SJSA1 (cell line): Measurements from ENCODE around the gene MAP3K6. TPM values are rescaled to one million over a fixed set of nuclear protein-coding genes. Genes with fewer than 3 reads are reported as not detected.
A peak's percentile ranks its signal among the peaks of the same experiment; 100 is the strongest.

ENCODE experiments used
- DNase-seq, 2 experiments: peaks; one replicate each; pipeline ENCODE4 v3.0.0-alpha.2; 2015 to 2020; ENCODE audit warnings: low spot score in 2 of 2, low read depth in 1 of 2
- H3K27ac ChIP-seq: fragments of 250-450 bp; sonication (Bioruptor Pico); 2 replicates; pipeline ENCODE4 v1.5.1; 2020; ENCODE audit warnings: mild to moderate bottlenecking, moderate library complexity
- H3K27me3 ChIP-seq: fragments of 250-450 bp; sonication (Bioruptor Pico); replicated peaks from 2 replicates; pipeline ENCODE4 v1.5.1; 2020; ENCODE audit warnings: mild to moderate bottlenecking, moderate library complexity
- H3K36me3 ChIP-seq: fragments of 250-450 bp; sonication (Bioruptor Pico); 2 replicates; pipeline ENCODE4 v1.5.1; 2020; ENCODE audit warnings: mild to moderate bottlenecking
- H3K4me1 ChIP-seq: fragments of 250-450 bp; sonication (Bioruptor Pico); replicated peaks from 2 replicates; pipeline ENCODE4 v1.6.1; 2021; ENCODE audit warnings: mild to moderate bottlenecking
- H3K4me3 ChIP-seq: fragments of 250-450 bp; sonication (Bioruptor Pico); 2 replicates; pipeline ENCODE4 v1.5.1; 2020; ENCODE audit warnings: mild to moderate bottlenecking
- H3K9me3 ChIP-seq: fragments of 250-450 bp; sonication (Bioruptor Pico); replicated peaks from 2 replicates; pipeline ENCODE4 v1.5.1; 2020; ENCODE audit warnings: mild to moderate bottlenecking
- total RNA-seq: library from RNA; depleted of rRNA; stranded (reverse); fragments of >200 nt; shearing (Covaris generic); gene quantifications from 2 replicates; pipeline ENCODE4 v1.2.3, GENCODE V29; 2014

The MAP3K6 gene
- total RNA-seq, 1 experiment from 2014 or later: 16.6 TPM

DNA sequence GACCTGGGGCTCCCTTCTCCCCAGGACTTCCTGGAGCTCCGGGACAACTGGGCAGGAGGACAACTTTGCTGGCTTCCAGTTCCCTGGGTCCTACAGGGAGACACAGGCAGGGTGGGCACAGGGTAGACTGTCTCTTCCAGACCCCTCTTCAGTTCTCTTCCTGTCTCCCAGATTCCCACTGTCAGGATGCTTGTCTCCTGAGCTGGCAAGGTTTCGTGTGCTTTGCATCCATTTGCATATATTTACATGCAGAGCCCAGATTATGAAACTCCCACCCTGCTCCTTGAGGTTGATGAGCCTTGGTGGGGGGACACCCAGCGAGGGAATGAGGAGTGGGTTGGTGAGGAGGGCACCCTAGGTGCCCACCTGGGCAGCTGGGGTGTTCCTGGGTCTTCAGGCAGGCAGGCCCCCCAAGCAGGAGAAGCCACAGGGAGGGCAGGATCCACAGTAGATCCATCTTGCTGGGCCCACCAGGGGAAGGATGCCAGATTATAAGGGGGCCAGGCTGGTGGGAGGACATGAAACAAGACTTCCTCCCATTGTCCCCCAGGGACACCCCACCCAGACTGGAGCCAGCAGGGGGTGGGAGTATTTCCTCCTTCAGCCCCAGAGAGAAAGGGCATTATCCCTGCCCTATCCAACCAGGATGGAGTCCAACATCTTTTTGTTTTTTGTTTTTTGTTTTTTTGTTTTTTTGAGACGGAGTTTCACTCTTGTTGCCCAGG lies 7.8 kb upstream of the MAP3K6 start, which contains the start of gene FCN3:
TSS of gene FCN3 (minus strand) at position 463 of the 725 bp plus-strand sequence. CDS start at position 457, 6 bp downstream.
- Histone ChIP-seq H3K36me3 (no peaks in the 10 kb centered on the region), H3K27ac (no peak within 1 kb of the TSS), H3K4me1 (no peaks in the 10 kb centered on the region), H3K27me3 (no peaks in the 10 kb centered on the region), H3K9me3 (no peaks in the 10 kb centered on the region), H3K4me3 (no peak within 1 kb of the TSS)
- DNase-seq: no peak

DNA sequence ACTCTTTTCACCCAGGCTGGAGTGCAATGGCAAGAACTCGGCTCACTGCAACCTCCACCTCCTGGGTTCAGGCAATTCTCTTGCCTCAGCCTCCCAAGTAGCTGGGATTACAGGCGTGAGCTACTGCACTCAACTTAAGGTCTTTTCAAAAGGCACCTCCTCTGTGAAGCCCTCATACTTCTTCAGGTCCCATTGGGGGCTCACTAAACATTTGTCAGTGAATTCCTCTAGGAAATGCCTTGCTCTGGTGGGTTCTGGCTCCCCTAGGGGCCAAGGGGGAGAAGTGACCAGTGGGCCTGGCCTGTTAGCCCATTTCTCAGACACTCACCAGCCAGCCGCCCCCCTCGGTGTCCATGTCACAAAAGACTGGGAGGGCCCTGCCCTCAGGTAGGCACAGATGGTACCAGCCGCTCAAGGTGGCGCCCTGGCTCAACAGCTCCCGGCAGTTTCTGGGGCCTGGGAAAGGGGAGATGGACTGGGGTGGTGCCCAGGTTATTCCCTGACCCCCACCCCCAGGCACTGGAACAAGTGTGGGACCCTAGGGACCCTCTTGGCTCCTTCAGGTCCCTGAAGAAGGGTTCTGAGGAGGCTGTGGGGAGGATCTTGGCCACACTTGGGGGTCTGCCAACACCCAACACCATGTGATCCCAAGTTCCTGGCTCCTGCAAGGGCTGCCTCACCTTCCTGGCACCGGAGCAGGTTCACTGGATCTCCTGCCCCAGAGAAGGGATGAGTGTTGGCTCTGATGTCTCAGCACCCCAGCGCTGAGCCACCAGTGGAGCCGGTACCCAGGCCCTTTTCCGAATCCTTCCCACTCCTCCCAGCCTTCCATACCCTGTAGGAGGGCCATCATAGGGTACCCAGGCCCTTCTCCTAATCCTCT lies 6.3 kb upstream of the MAP3K6 start:
- H3K4me1 ChIP-seq: no peaks in the 10 kb centered on the region
- H3K4me3 ChIP-seq: no peak overlapping the region
- no peaks in the 10 kb centered on the region for H3K36me3 ChIP-seq
- H3K27me3 ChIP-seq: no peaks in the 10 kb centered on the region
- DNase-seq: no peak
- H3K27ac ChIP-seq: no peak overlapping the region
- H3K9me3 ChIP-seq: no peaks in the 10 kb centered on the region

DNA sequence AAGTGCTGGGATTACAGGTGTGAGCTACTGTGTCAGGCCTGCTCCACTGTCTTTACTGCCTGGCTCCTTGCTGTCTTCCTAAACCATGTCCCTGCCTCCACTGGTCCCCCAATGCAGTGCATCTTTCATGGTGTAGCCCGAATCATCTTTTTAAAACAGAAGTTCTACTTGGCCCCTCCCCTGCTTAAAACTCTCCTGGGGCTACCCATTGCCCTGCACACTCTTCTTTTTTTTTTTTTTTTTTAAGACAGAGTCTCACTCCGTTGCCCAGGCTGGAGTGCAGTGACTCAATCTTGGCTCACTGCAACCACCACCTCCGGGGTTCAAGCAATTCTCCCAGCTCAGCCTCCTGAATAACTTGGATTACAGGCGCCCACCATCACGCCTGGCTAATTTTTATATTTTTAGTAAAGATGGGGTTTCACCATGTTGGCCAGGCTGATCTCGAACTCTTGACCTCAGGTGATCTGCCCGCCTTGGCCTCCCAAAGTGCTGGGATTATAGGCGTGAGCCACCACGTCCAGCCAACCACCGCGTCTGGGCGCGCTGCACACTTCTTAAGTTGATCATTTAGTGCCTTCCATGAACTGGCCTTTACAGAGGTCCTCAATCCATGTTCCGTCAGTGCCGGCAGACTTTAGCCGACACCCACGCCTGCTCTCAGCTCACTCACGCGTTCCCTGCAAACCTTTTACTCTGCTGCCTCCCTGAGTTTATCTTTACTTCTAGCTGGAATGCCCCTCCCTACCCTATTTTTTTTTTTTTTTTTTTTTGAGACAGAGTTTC lies 5.5 kb upstream of the MAP3K6 start:
- Histone ChIP-seq H3K27me3 (no peaks in the 10 kb centered on the region), H3K27ac (no peak overlapping the region), H3K4me1 (peaks cover 3% of the 10 kb centered on the region), H3K4me3 (no peak overlapping the region), H3K9me3 (no peaks in the 10 kb centered on the region), H3K36me3 (no peaks in the 10 kb centered on the region)
- DNase-seq: no peak

DNA sequence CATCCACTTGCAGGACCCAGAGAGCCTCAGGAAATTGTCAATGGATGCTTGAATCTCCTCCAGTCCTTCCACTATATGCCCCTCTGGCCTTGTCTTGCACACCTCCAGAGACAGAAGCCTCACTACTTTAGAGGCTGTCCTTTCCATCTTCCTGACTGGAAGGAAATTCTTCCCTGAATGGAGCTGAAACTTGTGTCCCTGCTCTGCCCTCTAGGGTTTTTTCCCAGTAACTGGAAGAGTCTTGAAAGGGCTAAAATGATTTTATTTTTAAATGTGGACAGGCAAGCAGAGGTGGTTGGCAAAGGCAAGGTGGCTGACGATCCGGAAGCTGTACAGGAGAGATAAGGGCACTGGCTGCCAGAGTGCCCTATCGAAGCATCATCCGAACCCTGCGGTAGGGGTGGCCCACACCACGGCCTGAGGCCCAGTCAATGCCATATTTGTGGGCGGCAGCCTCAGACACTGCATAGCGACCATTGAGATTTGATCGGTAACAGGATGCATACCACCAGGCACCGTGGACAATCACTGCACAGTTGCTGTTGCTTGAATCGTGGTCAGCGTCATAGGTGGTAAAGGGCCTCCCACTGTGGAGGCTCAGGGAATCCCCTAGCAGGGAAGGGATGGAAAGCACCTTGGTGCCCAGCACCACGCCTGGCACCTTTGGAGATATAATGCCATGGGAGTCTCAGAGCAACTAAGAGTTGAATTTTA lies 2.3 kb upstream of the MAP3K6 start:
- H3K4me3 ChIP-seq: no peak overlapping the region
- DNase-seq: no peak

DNA sequence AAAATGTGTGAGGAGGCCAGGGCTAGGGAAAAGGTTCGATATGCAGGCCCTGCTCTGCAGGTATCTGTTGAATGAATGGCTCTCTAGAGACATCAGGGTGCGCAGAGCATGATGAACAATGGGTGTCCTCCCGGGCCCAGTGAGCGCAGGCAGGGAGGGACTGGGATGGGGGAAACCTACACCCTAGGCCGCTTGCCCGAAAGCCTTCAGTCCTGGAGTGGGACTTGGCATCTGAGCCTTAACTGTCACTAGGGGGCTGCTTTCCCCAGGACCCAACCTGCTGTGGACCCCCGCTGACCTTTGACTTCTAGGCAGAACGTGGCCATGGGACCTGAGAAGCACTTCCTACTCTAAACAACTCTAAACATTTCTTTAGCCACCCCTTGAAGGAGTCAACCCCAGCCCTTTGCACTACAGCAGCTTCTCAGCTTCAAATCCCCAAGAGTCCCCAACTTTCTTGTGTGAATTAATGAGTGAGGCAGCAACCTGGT lies 444 bp upstream of the MAP3K6 start:
- Histone ChIP-seq H3K4me1 (peaks cover 17% of the 10 kb centered on the region), H3K27ac (peak overlapping the region; percentile 82; the same call in 1 of the 2 replicates), H3K27me3 (no peaks in the 10 kb centered on the region), H3K9me3 (no peaks in the 10 kb centered on the region), H3K4me3 (peak overlapping the region; percentile 70), H3K36me3 (peaks cover 23% of the 10 kb centered on the region)
- no peak for DNase-seq

More for the DNA sequence above, 2.3 kb upstream of the MAP3K6 start:
- H3K36me3 ChIP-seq: peaks cover 8% of the 10 kb centered on the region
- no peak overlapping the region for H3K27ac ChIP-seq
- H3K27me3 ChIP-seq: no peaks in the 10 kb centered on the region
- peaks cover 17% of the 10 kb centered on the region for H3K4me1 ChIP-seq
- no peaks in the 10 kb centered on the region for H3K9me3 ChIP-seq

DNA sequence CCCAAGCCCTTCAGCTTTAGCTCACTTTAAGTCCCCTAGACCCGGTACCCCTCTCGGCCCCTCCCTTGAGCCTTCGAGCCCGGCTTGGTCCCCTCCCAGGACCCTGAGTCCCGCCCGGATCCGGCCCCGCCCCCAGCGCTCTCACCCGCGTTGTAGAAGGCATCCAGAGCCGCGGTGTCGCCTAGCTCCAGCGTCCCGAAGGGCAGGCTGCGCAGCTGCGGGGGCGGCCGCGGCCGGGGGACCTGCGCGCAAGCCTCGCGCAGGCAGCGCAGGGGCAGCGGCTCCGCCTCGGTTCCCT lies 699 bp downstream of the MAP3K6 start:
- peaks cover 17% of the 10 kb centered on the region for H3K4me1 ChIP-seq
- peak overlapping the region; percentile 70 for H3K4me3 ChIP-seq
- H3K27me3 ChIP-seq: no peaks in the 10 kb centered on the region
- H3K27ac ChIP-seq: peak overlapping the region; percentile 59
- peaks cover 32% of the 10 kb centered on the region for H3K36me3 ChIP-seq
- DNase-seq: peak; percentile 89 to 91
- H3K9me3 ChIP-seq: no peaks in the 10 kb centered on the region

DNA sequence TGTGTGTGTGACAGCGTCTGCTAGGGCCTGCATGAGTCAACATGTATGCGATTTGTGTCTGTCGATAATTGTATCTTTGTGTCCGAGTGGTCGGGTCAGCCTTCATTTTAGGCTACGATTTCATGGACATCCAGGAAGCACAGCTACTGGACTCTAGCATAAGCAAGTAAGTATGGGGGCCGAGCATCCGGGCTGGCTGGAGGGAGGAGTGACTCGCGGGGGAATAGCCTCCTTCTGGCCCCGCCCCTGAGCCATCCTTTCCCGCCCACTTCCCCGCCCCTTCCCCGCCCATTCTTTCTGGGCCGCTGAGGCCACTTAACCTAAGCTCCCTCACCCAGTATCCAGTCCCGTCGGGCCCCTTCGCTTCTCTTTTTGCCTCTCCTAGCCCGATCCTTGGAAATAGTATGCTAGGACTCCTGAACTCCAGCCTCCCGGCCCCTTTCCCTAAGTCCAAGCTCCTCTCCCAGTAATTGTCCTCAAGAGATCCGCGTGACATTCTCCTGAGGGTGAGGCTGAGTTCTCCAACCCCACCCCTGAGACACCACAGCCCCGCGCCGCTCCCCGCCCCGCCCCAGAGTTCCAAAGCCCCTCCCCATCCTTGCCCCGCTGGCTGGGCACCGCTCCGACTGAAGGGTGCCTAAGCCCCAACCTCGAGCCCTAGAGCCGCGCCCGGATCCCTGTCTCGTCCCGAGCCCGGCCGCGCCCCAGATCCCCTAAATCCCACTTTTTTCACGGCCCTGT lies 1.2 kb downstream of the MAP3K6 start:
- Histone ChIP-seq H3K27me3 (no peaks in the 10 kb centered on the region), H3K9me3 (no peaks in the 10 kb centered on the region), H3K36me3 (peaks cover 38% of the 10 kb centered on the region)

DNA sequence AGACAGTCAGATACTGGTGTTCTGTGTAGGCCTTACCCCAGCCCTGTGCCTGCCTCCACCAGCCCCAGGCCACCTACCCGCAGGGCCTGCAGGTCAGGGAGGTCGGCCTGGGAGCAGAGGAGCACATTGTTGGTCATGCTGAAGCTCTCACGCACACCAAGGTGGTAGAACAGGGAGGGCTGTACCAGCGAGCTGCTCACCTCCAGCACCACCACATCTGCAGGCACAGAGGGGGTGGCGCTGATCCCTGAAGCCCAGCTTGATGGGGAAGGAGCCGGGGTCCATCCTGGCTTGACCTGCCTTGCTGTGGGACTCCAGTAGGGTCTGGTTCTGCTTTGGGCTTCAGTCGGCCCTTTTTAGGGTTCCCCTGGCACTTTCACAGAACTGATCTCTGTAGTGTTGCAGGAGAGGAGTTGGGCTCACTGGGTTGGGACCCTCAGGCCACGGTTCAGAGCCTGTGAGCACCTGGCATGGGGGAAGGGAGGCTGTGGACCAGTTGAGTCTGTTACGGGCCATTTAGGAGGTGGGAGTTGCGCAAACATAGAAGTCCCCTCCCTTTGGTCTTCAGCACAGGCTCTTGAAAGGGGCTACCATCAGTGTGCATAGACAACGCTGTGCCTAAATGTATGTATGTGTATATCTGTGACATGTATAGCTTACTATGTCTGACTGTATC lies 1.9 kb downstream of the MAP3K6 start:
- peaks cover 17% of the 10 kb centered on the region for H3K4me1 ChIP-seq
- no peak for DNase-seq
- no peaks in the 10 kb centered on the region for H3K27me3 ChIP-seq
- peak overlapping the region; percentile 70 for H3K4me3 ChIP-seq
- H3K27ac ChIP-seq: no peak overlapping the region; the same call in 1 of the 2 replicates
- H3K9me3 ChIP-seq: no peaks in the 10 kb centered on the region
- H3K36me3 ChIP-seq: peaks cover 40% of the 10 kb centered on the region

More for the DNA sequence above, 1.2 kb downstream of the MAP3K6 start:
- H3K4me1 ChIP-seq: peaks cover 17% of the 10 kb centered on the region
- peak; percentile 91 to 95 for DNase-seq
- peak overlapping the region; percentile 70 for H3K4me3 ChIP-seq
- peak overlapping the region; percentile 59 for H3K27ac ChIP-seq

DNA sequence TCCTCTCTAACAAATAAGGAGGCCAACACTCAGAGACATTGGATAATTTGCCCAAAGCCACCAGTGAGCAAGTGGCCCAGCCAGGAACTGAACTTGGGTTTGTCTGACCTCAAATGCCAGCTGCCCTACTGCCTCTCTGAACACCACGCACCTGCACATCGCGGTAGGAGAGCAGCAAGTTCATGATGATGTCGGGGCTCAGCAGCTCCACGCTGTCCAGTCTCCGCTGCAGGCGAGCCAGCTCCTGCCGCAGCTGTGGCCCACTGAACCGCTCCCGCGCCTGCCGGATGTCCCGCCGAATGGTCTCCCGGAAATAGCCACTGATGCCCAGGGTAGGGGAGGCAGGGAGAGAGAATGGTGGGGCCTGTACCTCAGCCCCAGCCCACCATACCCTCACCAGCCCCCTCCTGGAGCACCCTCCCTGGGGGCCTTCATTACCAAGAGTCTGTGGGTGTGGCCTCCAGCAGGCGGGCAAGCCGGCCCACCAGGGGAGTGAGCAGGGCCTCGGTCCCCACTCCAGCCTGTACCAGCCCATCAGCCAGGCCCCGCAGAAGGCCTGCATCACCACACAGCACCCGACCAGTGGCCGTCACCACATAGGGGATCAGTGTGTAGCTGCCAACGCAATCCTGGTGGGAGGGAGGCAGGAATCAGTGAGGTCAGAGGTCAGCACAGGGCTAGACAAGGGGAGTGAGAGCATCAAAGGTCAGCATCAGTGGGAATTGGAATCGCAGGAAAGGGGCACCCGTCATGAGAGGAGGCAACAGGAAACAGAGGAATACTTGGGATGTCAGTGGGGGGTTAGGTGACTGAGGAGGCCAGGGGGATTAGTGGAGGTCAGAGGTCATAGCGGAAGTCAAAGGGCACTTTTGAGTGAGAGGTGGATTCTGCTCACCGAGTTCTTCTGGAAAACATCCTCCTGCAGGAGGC lies 2.7 kb downstream of the MAP3K6 start:
- H3K4me3 ChIP-seq: no peak overlapping the region
- H3K27me3 ChIP-seq: no peaks in the 10 kb centered on the region
- peaks cover 42% of the 10 kb centered on the region for H3K36me3 ChIP-seq
- H3K9me3 ChIP-seq: no peaks in the 10 kb centered on the region
- H3K27ac ChIP-seq: no peak overlapping the region
- peaks cover 17% of the 10 kb centered on the region for H3K4me1 ChIP-seq
- no peak for DNase-seq

DNA sequence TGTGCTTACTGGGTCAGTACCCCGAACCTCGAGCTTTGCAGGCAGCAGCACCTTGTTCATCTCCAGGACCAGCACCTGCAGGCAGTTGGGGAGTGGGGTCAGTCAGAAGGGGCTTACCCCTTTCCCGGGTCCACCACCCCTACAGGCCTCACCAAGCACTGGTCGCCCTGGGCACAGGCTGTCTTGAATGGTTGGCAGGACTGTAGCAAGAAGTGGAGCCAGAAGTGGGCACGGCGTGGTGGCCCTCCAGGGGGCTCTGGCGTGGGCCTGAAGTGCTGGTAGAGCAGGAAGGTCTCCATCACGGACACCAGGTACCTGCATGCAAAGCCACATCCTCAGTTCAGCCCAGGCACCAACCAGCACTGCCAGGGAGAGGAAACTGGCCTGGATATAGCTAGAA lies 5.2 kb downstream of the MAP3K6 start:
- peaks cover 59% of the 10 kb centered on the region for H3K36me3 ChIP-seq
- peaks cover 9% of the 10 kb centered on the region for H3K4me1 ChIP-seq
- DNase-seq: no peak
- no peaks in the 10 kb centered on the region for H3K27me3 ChIP-seq
- no peak overlapping the region for H3K4me3 ChIP-seq
- no peak overlapping the region for H3K27ac ChIP-seq
- H3K9me3 ChIP-seq: no peaks in the 10 kb centered on the region

DNA sequence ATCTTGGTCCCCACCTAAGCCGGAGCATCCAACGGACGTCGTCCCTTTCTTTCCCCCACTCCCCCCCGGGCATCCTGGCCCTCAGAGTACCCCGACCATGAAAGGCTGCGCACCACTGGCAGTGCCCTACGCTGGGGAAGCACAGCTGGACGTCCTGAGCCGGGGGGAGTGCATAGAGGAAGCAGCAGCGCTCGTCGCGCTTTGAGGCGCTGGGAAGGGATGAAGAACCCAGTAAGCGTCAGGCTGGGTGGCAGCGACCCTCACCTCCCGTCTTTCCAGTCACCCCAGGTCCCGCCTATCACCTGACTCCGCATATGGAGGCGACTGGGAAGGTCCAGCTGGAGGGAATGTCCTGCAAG lies 5.7 kb downstream of the MAP3K6 start:
- DNase-seq: no peak
- no peak overlapping the region for H3K27ac ChIP-seq
- peaks cover 63% of the 10 kb centered on the region for H3K36me3 ChIP-seq
- H3K9me3 ChIP-seq: no peaks in the 10 kb centered on the region
- no peaks in the 10 kb centered on the region for H3K27me3 ChIP-seq
- peaks cover 9% of the 10 kb centered on the region for H3K4me1 ChIP-seq
- no peak overlapping the region for H3K4me3 ChIP-seq
